ENCODE data around the gene TRMO. TPM values are rescaled to one million over a fixed set of nuclear protein-coding genes. Genes with fewer than 3 reads are reported as not detected.

TRMO gene
- total and polyA plus RNA-seq, 2 experiments from 2014 or later, result 5.0 to 6.4 TPM

- peak; percentile 68 for DNase-seq (ENCODE audit: low spot score)
- no peaks in the 10 kb centered on the region for H3F3A ChIP-seq (replicated peaks; ENCODE audit: low read depth)
- no peak overlapping the region for H3K4me3 ChIP-seq
- no peak overlapping the region for H2AFZ ChIP-seq
- no peak for TF ChIP-seq ZNF462 (CRISPR knock-in tag; IDR thresholded peaks at IDR 0.05)
- no peak for TF ChIP-seq REST (IDR thresholded peaks at IDR 0.05; ENCODE audit: unreplicated experiment)
- TF ChIP-seq CTCF (conservative IDR thresholded peaks at IDR 0.05; ENCODE audit: low read depth in 2 of 2), result peak; percentile 70 to 86
- no peaks in the 10 kb centered on the region for H3K79me2 ChIP-seq (replicated peaks; ENCODE audit: insufficient read depth)
- no peaks in the 10 kb centered on the region for H3K36me3 ChIP-seq (ENCODE audit: insufficient read depth)
- H3K9me2 ChIP-seq (ENCODE audit: insufficient read depth), result no peaks in the 10 kb centered on the region
- H4K20me1 ChIP-seq (replicated peaks; ENCODE audit: insufficient read depth), result no peaks in the 10 kb centered on the region; the same call in 1 of the 2 replicates
- Mint-ChIP-seq H3K9me3 (no peaks in the 10 kb centered on the region), H3K27me3 (ENCODE audit: insufficient read depth, low read depth, poor library complexity) (no peaks in the 10 kb centered on the region), H3K4me1 (no peaks in the 10 kb centered on the region; the same call in 2 of the 3 replicates), H3K4me3 (no peak overlapping the region), H3K27ac (no peak overlapping the region), H3K36me3 (ENCODE audit: low read depth) (no peaks in the 10 kb centered on the region)
- H3K27ac ChIP-seq (ENCODE audit: low read depth), result no peak overlapping the region
- no peaks in the 10 kb centered on the region for H3K4me1 ChIP-seq (ENCODE audit: insufficient read depth)
- no peak overlapping the region for H3K4me2 ChIP-seq
- peak; percentile 68; the same call in 2 of the 3 replicates for ATAC-seq
- H3K27me3 ChIP-seq (ENCODE audit: insufficient read depth), result no peaks in the 10 kb centered on the region
These were observed 21.3 kb downstream of the TRMO start for GRCh38 chr9:97900738-97901565.

Data from GM23338 (cell line).